Right atrium auricular region (tissue), 2 donors: ENCODE data around the gene NECAB2. TPM values are rescaled to one million over a fixed set of nuclear protein-coding genes. Genes with fewer than 3 reads are reported as not detected.

ENCODE experiments used
- DNase-seq: peaks from one replicate; pipeline ENCODE4 v3.0.0-alpha.2; 2019; ENCODE audit warnings: low spot score
- H3K27ac ChIP-seq, 2 donors: fragments of 200-600 bp; sonication (generic); 1 replicate in 1 of 2; 2 replicates in 1 of 2; pipeline ENCODE4 v1.5.1; 2016 to 2019
- H3K27me3 ChIP-seq, 2 donors: fragments of 200-600 bp; sonication (generic); one replicate each; pipeline versions ENCODE4 v1.5.1 to v1.6.0; 2017 to 2019
- H3K36me3 ChIP-seq: fragments of 200-600 bp; sonication (generic); one replicate; pipeline ENCODE4 v1.5.1; 2016
- H3K4me1 ChIP-seq, 2 donors: fragments of 200-600 bp; sonication (generic); one replicate each; pipeline versions ENCODE4 v1.5.1 to v1.6.0; 2017 to 2019
- H3K4me3 ChIP-seq, 2 donors: fragments of 200-600 bp; sonication (generic); 1 replicate in 1 of 2; 2 replicates in 1 of 2; pipeline ENCODE4 v1.5.1; 2017 to 2019; ENCODE audit warnings: mild to moderate bottlenecking in 1 of 2, moderate library complexity in 1 of 2
- H3K9me3 ChIP-seq, 2 donors: fragments of 200-600 bp; sonication (generic); one replicate each; pipeline ENCODE4 v1.5.1; 2019
- CTCF ChIP-seq, 2 donors: fragments of 200-600 bp; sonication (generic); IDR thresholded peaks; one replicate each; pipeline ENCODE4 v1.5.1; 2019; ENCODE audit warnings: antibody characterized with exemption in 2 of 2
- total RNA-seq, 2 donors: library from RNA; depleted of rRNA; stranded (reverse); fragments of >200 nt; gene quantifications; one replicate each; pipeline ENCODE4 v1.1.0, GENCODE V29; 2016

The NECAB2 gene
- total RNA-seq, 2 donors from 2014 or later: 0.71 TPM; not detected in 1

DNA sequence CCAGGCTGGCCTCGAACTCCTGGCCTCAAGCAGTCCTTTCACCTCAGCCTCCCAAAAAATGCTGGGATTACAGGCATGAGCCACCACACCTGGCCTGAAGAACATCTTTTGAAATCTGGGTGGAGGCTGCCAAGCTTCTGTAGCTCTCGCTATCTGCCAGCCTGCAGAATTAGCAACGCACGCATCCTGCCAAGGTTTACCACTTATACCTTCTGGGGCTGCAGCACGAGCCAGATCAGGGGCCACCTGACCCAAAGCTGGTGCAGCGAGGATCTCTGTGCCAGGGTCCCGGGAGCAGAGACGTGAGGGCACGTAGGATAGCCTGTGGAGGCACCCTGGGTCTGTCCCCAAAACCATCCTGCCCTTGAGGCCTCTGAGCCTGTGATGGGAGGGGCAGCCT, 52.3 kb downstream of the NECAB2 start:
- no peak for TF ChIP-seq CTCF (IDR thresholded peaks at IDR 0.05)
- no peak overlapping the region for H3K27ac ChIP-seq
- H3K4me1 ChIP-seq: no peaks in the 10 kb centered on the region
- no peak overlapping the region for H3K4me3 ChIP-seq
- peaks cover 0 to 11% of the 10 kb centered on the region in 2 donors for H3K9me3 ChIP-seq
- H3K36me3 ChIP-seq: no peaks in the 10 kb centered on the region
- no peak for DNase-seq
- no peaks in the 10 kb centered on the region for H3K27me3 ChIP-seq

DNA sequence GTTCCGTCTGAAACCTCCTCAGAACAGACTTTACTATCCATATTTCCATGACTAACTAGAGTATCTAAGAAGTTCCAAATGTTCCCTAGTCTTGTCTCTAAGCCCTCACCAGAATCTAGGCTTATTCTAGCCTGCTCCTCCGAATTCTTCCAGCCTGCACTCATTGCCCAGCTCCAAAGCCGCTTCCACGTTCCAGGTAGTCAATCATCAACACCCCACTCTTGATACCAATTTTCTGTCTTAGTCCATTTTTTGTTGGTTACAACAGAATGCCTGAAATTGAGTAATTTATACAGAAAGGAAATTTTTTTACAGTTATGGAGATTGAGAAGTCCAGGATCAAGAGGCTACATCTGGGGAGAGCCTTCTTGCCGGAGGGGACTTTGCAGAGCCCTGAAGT, 53.4 kb downstream of the NECAB2 start:
- Histone ChIP-seq H3K4me1 (no peaks in the 10 kb centered on the region), H3K9me3 (peaks cover 0 to 11% of the 10 kb centered on the region in 2 donors), H3K4me3 (no peak overlapping the region), H3K36me3 (no peaks in the 10 kb centered on the region), H3K27me3 (no peaks in the 10 kb centered on the region), H3K27ac (no peak overlapping the region)
- no peak for TF ChIP-seq CTCF (IDR thresholded peaks at IDR 0.05)
- no peak for DNase-seq

DNA sequence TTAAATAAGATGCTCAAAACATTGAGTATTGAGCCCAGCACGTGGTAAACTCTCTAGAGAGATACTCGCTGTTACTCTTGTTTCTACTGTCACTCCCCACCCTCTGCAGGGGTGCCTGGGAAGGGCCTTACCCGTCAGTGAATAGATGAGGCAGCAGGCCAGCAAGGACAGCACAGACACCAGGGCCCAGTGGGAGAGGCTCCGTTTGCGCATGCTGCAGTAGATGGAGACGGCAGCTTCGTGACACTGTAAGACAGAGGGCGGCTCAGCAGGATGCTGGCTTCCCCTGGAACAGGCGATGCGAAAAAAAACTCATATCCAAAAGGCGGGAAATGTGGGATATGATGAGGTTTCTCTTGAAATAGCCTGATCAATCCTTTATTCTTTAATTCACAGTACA, 54.6 kb downstream of the NECAB2 start:
- TF ChIP-seq CTCF (IDR thresholded peaks at IDR 0.05): no peak
- Histone ChIP-seq H3K27me3 (no peaks in the 10 kb centered on the region), H3K9me3 (peaks cover 0 to 11% of the 10 kb centered on the region in 2 donors), H3K4me3 (no peak overlapping the region), H3K27ac (no peak overlapping the region), H3K36me3 (no peaks in the 10 kb centered on the region), H3K4me1 (no peaks in the 10 kb centered on the region)
- no peak for DNase-seq

GRCh38 chr16:84024854-84025253, 56.8 kb downstream of the NECAB2 start:
- no peaks in the 10 kb centered on the region for H3K4me1 ChIP-seq
- H3K4me3 ChIP-seq: no peak overlapping the region
- peaks cover 0 to 11% of the 10 kb centered on the region in 2 donors for H3K9me3 ChIP-seq
- no peaks in the 10 kb centered on the region for H3K27me3 ChIP-seq
- H3K36me3 ChIP-seq: no peaks in the 10 kb centered on the region
- DNase-seq: no peak
- no peak overlapping the region for H3K27ac ChIP-seq
- TF ChIP-seq CTCF (IDR thresholded peaks at IDR 0.05): no peak

DNA sequence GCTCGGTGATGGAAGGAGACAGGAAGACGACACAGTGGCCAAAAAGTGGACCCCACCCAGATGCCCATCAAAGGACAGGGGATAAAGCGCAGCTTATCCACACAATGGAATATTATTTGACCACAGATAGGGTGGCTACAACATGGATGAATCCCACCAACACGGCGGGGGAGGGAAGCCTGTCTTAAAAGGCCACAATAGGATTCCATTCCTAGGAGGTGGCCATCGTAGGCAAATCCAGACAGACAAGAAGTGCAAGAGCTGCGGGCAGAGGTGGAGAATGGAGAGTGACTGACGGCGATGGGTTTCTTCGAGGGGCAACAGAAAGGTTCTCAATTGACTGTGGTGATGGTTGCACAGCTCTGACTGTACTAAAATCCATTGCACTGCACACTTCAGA, 58.6 kb downstream of the NECAB2 start:
- no peak for DNase-seq

More for the DNA sequence above, 58.6 kb downstream of the NECAB2 start:
- no peak for TF ChIP-seq CTCF (IDR thresholded peaks at IDR 0.05)
- H3K4me3 ChIP-seq: no peak overlapping the region
- peaks cover 0 to 3% of the 10 kb centered on the region in 2 donors for H3K9me3 ChIP-seq
- no peaks in the 10 kb centered on the region for H3K27me3 ChIP-seq
- no peaks in the 10 kb centered on the region for H3K4me1 ChIP-seq
- H3K27ac ChIP-seq: no peak overlapping the region
- H3K36me3 ChIP-seq: no peaks in the 10 kb centered on the region
